ENCODE measurements around the gene TTC4.

TTC4 gene

DNA sequence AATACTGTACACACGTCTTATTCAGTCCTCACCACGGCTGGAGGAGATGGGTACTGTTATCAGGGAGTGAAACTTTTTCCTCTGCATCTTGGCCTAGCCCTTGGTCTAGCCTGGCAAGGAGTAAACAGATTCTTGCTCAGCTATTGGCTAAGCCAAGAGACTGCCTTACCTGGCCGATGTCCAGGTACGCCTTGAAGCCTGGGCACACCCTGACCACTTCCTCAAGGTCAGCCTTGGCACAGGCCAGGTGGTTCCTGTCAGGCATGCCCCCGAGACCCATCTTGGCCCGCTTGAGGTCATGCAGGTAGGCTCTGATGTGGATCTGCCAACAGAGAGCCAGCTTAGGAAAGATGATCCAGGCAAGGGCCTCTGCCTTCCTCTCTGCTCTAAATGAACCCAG lies 66.5 kb downstream of the TTC4 start:
- no peak for DNase-seq (ENCODE audit: low read depth in 2 of 2)

DNA sequence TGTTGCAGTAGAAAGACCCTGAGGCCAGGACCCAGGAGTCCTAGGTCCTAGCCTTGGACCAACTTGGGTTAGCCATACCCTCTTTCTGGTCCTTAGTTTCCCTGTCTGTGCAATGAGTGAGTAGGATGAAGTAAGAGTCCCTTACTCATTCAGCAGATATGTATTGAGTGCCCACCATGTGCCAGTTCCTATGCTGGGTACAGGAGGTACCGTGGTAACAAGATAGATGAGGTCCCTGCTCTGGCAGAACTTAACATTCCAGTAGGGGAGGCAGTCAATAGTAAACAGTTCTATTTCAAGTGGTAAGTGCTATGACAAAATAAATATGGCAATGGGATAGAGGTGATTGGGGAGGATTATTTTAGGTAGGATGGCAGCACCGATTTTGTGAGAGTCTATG lies 66.9 kb downstream of the TTC4 start:
- no peak for DNase-seq (ENCODE audit: low read depth in 2 of 2)

DNA sequence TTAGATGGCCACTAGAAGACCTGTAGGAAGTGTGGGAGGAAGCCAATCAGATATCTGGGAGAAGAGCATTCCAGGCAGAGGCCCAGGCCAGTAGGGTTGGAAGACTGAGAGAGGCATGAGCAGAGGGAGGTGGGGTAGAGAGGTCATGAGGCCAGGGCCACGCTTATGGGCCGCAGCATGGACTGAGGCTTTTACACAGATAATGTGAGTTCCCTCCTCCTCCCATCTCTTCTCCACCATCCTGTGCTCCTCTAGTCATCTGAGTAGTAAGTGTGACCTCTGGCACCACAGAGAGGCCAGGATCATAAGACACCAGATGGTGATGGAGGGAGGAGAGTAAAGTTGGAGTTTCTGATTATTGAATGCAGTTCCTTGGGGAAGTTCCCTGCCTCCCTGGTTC lies 68.4 kb downstream of the TTC4 start:
- no peak for DNase-seq (ENCODE audit: low read depth in 2 of 2)

DNA sequence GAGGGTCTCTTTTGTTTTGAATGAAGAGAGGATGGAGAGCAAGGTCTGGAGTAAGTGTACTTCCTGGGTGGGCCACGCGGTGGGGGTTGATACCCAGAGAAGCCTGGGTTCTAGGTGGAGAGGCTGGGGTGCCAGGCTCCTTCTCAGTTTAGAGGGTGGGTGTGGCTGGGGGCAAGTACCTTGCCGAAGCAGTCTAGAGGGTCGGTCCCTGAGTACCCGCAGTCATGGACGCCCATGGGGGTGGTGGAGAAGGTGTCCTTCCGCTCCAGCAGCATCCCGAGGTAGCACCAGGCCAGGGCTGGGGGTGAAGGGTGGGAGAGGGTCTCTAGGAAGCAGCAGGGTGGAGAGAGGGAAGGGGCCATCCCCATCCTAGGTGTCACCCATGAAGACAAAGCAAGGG lies 71.1 kb downstream of the TTC4 start:
- no peak for DNase-seq (ENCODE audit: low read depth in 2 of 2)

DNA sequence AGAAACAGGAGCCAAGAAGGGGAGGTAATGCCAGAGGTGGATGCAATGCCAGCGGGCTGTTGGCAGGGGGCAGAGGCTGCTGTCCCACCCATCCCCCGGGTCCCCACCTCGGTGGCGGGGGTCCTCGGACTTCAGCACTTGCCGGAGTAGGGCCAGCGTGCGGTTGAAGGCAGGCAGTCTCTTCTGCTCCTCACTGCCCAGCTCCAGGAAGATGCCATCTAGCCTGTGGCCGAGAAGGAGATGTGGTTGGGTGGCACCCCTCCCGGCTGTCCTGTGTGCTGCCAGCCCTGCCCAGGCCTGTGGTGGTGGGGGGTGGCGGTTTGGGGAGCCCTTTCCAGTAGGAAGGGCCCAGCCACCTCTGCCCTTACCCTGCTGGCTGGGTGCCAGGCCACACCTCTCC lies 71.9 kb downstream of the TTC4 start:
- no peak for DNase-seq (ENCODE audit: low read depth in 2 of 2)

DNA sequence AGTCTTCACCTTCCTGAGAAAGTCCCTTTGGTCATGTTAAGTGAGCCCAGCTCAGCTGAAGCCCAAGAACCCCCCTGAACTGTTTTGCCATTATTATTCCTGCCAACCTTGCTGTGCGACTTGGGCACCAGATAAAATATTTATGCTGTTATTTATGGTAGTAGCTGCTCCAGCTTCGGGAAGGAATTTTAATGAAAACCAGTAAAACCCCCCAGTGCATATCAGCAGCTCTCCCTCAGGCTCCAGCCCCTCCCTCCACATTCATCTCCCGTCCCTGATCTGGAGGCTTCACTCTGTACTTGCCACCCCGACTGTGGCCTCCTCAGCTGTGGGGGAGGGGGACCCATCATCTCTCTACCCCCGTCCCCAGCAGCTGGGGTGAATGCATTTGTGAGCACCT lies 72.8 kb downstream of the TTC4 start:
- DNase-seq (ENCODE audit: low read depth in 2 of 2) = no peak

DNA sequence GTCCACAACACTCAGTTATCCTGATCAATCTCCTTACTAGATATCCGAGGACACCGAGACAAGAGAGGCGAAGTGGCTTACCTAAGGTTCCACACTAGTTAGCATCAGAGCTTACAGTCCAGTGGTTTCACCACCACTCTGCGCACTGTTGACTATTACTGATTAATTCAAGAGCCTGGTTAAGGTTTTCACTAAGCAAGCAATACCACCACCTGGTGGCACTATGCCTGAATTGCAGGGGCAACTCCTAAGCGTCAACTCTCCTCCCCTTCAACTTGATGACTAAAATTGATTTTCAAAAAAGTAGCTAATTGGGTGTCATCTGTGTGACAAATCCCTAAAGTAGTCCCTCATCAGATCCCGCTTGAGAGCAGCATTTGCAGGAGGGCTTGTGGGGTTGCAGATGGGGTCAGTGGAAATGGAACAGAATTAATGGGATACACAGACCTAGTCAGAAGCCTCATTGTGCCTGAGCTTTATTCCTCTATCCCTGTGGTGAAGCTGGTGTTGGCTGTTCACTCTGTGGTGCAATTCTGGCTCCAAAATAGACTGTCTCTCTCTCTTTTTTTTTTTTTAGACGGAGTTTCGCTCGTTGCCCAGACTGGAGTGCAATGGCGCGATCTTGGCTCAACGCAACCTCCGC lies 76.3 kb downstream of the TTC4 start:
- DNase-seq (ENCODE audit: low read depth in 2 of 2) = no peak

Data from fibroblast of skin of left quadriceps (primary cell).